Keratinocyte (primary cell): ENCODE data around the gene MEAF6. TPM values are rescaled to one million over a fixed set of nuclear protein-coding genes. Genes with fewer than 3 reads are reported as not detected.

Source experiments
- DNase-seq: peaks from one replicate; pipeline ENCODE4 v3.0.0-alpha.2; 2011; ENCODE audit warnings: low read depth, missing footprints, low spot score
- FAIRE-seq: peaks from 2 replicates; lab custom pipeline; 2011; peaks lifted over from hg19 to GRCh38; lab: Jason Lieb, UNC
- H2AFZ ChIP-seq: 2 replicates; pipeline ENCODE4 v1.6.0; 2012; ENCODE audit warnings: low read length, control low read depth, inconsistent platforms; ENCODE audit not compliant: control insufficient read depth
- H3K27ac ChIP-seq: 2 replicates; pipeline ENCODE4 v1.5.1; 2011; ENCODE audit warnings: low read length; ENCODE audit not compliant: control insufficient read depth, insufficient read depth
- H3K27me3 ChIP-seq: 3 replicates; pipeline ENCODE4 v1.6.0; 2011; ENCODE audit warnings: low read length; ENCODE audit not compliant: control insufficient read depth, insufficient read depth; ENCODE audit errors: extremely low read depth
- H3K36me3 ChIP-seq, 2 experiments: 2 replicates in 1 of 2; 3 replicates in 1 of 2; pipeline ENCODE4 v1.5.1; 2011; ENCODE audit warnings: low read length in 2 of 2, mild to moderate bottlenecking in 1 of 2; ENCODE audit not compliant: control insufficient read depth in 2 of 2, insufficient read depth in 2 of 2; ENCODE audit errors: extremely low read depth in 1 of 2
- H3K4me1 ChIP-seq: 3 replicates; pipeline ENCODE4 v1.5.1; 2011; ENCODE audit warnings: low read length; ENCODE audit not compliant: control insufficient read depth, insufficient read depth; ENCODE audit errors: extremely low read depth
- H3K4me2 ChIP-seq: 3 replicates; pipeline ENCODE4 v1.6.0; 2011; ENCODE audit warnings: low read depth, low read length; ENCODE audit not compliant: control insufficient read depth, insufficient read depth; ENCODE audit errors: extremely low read depth
- H3K4me3 ChIP-seq, 3 experiments: fragments of 200-600 bp in 1 of 3; sonication (generic) in 1 of 3; 2 replicates in 2 of 3; 3 replicates in 1 of 3; pipeline ENCODE4 v1.5.1; 2011 to 2016; ENCODE audit warnings: low read length in 3 of 3, mild to moderate bottlenecking in 3 of 3, control low read depth in 2 of 3, inconsistent platforms in 1 of 3, low read depth in 1 of 3, mixed read lengths in 1 of 3, mixed run types in 1 of 3, moderate library complexity in 1 of 3; ENCODE audit not compliant: control insufficient read depth in 2 of 3, insufficient read depth in 2 of 3; ENCODE audit errors: extremely low read depth in 1 of 3
- H3K79me2 ChIP-seq: 2 replicates; pipeline ENCODE4 v1.6.0; 2012; ENCODE audit warnings: low read length; ENCODE audit not compliant: control insufficient read depth, insufficient read depth
- H3K9ac ChIP-seq: 3 replicates; pipeline ENCODE4 v1.6.0; 2011; ENCODE audit warnings: low read length; ENCODE audit not compliant: control insufficient read depth, insufficient read depth; ENCODE audit errors: extremely low read depth
- H3K9me1 ChIP-seq: 3 replicates; pipeline ENCODE4 v1.6.0; 2011; ENCODE audit warnings: low read length; ENCODE audit not compliant: control insufficient read depth, insufficient read depth; ENCODE audit errors: extremely low read depth
- H3K9me3 ChIP-seq: 2 replicates; pipeline ENCODE4 v1.5.1; 2012; ENCODE audit warnings: low read depth, low read length; ENCODE audit not compliant: control insufficient read depth
- H4K20me1 ChIP-seq: 3 replicates; pipeline ENCODE4 v1.6.0; 2011; ENCODE audit warnings: low read length; ENCODE audit not compliant: control insufficient read depth, insufficient read depth; ENCODE audit errors: extremely low read depth
- CTCF ChIP-seq, 3 experiments: IDR thresholded peaks in 1 of 3; conservative IDR thresholded peaks in 1 of 3; optimal IDR thresholded peaks in 1 of 3; 2 replicates in 2 of 3; 3 replicates in 1 of 3; pipeline versions ENCODE3 to v1.5.1; 2011; ENCODE audit warnings: low read length in 3 of 3, mild to moderate bottlenecking in 3 of 3, moderate library complexity in 2 of 3, control low read depth in 1 of 3, inconsistent platforms in 1 of 3; ENCODE audit not compliant: insufficient read depth in 2 of 3; ENCODE audit errors: extremely low read depth in 1 of 3
- EZH2 ChIP-seq: IDR thresholded peaks from one replicate; pipeline ENCODE4 v1.6.1; 2012; ENCODE audit warnings: inconsistent platforms, mild to moderate bottlenecking, low read length, moderate library complexity
- dilution Hi-C: fragments of 300-500 bp; cut with MboI; formaldehyde crosslinking; loops from one replicate; pipeline ENCODE4 v1.7.0; 2020; ENCODE audit warnings: low sequenced_read_pairs; ENCODE audit not compliant: extremely low pct_ligation_motif_present
- polyA plus RNA-seq, 5 experiments: library from polyadenylated mRNA; depleted of rRNA in 3 of 5; stranded (reverse) in 3 of 5; stranded (forward) in 1 of 5; unstranded in 1 of 5; fragments of >200 nt; gene quantifications; 1 replicate in 1 of 5; 2 replicates in 3 of 5; 3 replicates in 1 of 5; pipeline versions ENCODE4 v1.2.1 to v1.2.3, GENCODE V29; 2011 to 2012; ENCODE audit warnings: missing spikeins in 2 of 5, low read depth in 1 of 5, low replicate concordance in 1 of 5

The MEAF6 gene
- polyA plus RNA-seq, 1 donor (not counting 4 experiments of a cell fraction or from before 2014, with no cell fraction given), result 51.9 TPM

- H3K4me3 ChIP-seq, result peak within 1 kb of the TSS; percentile 94 to 98 (median 98)
- peaks cover 21% of the 10 kb centered on the region for H3K4me1 ChIP-seq
- peak within 1 kb of the TSS; percentile 88 for H3K27ac ChIP-seq
- no peaks in the 10 kb centered on the region for H3K9me3 ChIP-seq
- H3K4me2 ChIP-seq, result peak within 1 kb of the TSS; percentile 95
- dilution Hi-C loops, result no loop called here
- peak within 1 kb of the TSS; percentile 86 for H2AFZ ChIP-seq
- no peaks in the 10 kb centered on the region for H3K27me3 ChIP-seq
- H3K79me2 ChIP-seq, result peaks cover 38% of the 10 kb centered on the region
- TF ChIP-seq CTCF (optimal IDR thresholded peaks at IDR 0.05 in 1 of 3, IDR thresholded peaks at IDR 0.05 in 1 of 3, conservative IDR thresholded peaks at IDR 0.05 in 1 of 3; ENCODE audit: extremely low read depth in 1 of 3, insufficient read depth in 2 of 3, low read length in 3 of 3) (no peak), EZH2 (no peak)
- peak; percentile 38 for DNase-seq
- no peaks in the 10 kb centered on the region for H4K20me1 ChIP-seq
- H3K36me3 ChIP-seq, result peaks cover 2 to 15% of the 10 kb centered on the region in 2 experiments
- peaks cover 3% of the 10 kb centered on the region for H3K9me1 ChIP-seq
- peak; percentile 71 for FAIRE-seq
- H3K9ac ChIP-seq, result peak within 1 kb of the TSS; percentile 95
These were observed 39.6 kb upstream of the MEAF6 start, which contains the start of gene SNIP1 for GRCh38 chr1:37553927-37554808. Gene SNIP1, minus strand, starts transcription at chr1:37554293. Its CDS starts 64 bp downstream, at chr1:37554229.

- Histone ChIP-seq H3K27me3 (no peaks in the 10 kb centered on the region), H3K4me3 (peak overlapping the region; percentile 94 to 98 (median 98)), H3K36me3 (peaks cover 2 to 15% of the 10 kb centered on the region in 2 experiments), H3K4me1 (peaks cover 21% of the 10 kb centered on the region), H4K20me1 (no peaks in the 10 kb centered on the region), H2AFZ (peak overlapping the region; percentile 86), H3K9ac (peak overlapping the region; percentile 95), H3K9me1 (peaks cover 3% of the 10 kb centered on the region), H3K79me2 (peaks cover 41% of the 10 kb centered on the region), H3K4me2 (peak overlapping the region; percentile 95), H3K27ac (peak overlapping the region; percentile 88), H3K9me3 (no peaks in the 10 kb centered on the region)
- dilution Hi-C loops, result no loop called here
- TF ChIP-seq CTCF (optimal IDR thresholded peaks at IDR 0.05 in 1 of 3, IDR thresholded peaks at IDR 0.05 in 1 of 3, conservative IDR thresholded peaks at IDR 0.05 in 1 of 3; ENCODE audit: extremely low read depth in 1 of 3, insufficient read depth in 2 of 3, low read length in 3 of 3) (no peak), EZH2 (no peak)
- FAIRE-seq (no peak), DNase-seq (no peak)
These were observed 39.0 kb upstream of the MEAF6 start for GRCh38 chr1:37553598-37553926.
